ENCODE data around the gene CLASP1.
"Not testable (repeated sequence)": the region's sequence is repeated elsewhere in the genome, so short reads cannot be mapped to it uniquely, and the experiment has no call there.

The CLASP1 gene

DNA sequence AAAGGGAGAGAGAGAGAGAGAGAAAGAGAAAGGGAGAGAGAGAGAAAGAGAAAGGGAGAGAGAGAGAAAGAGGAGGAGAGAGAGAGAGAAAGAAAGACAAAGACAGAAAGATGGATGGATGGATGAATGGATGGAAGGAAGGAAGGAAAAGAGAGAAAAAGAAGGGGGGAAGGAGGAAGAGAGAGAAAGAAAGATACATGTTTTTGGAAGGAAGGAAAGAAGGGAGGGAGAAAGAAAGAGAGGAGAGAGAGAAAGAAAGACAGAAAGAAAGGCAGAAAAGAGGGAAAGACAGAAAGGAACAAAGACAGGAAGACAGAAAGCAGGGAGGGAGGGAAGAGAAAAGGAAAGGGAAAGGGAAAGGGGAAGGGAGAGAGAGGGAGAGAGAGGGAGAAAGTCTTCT lies 67.0 kb downstream of the CLASP1 start:
- DNase-seq (ENCODE audit: low spot score) = no peak

DNA sequence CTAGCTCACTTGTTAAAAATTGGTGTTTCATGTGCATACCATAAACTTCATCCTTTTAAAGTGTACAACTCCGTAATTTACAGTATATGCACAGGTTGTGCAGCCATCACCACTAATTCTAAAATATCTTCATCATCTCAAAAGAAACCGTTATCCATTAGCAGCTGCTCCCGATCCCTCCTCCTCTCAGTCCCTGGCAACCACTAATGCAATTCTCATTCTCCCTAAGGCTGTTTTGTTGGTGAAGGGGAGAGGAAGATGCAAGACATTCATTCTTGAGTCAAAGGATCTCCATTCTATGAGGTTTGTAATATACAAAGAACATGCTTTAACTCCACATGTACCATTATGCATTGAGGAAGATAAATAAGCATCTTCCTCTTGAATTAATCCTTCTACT lies 70.0 kb downstream of the CLASP1 start:
- peak; percentile 66 for DNase-seq (ENCODE audit: low spot score)

DNA sequence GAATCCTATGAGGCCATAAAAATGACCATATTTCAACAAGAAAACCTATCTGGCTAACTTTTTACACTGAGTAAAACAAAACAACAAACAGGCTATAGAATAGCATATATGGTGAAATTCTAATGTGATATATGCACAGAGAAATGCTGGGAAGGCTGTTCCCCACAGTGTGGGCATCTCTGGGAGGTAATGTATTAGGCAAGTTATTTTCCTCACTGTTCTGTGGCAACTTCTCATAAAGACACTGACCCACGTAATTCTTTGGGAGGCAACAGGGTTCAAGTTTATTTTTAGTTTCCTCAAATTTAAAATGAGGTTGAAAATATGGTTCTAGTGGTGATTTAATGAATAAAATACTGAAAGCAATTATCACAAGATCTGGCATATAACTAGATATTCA lies 71.9 kb downstream of the CLASP1 start:
- DNase-seq (ENCODE audit: low spot score) = no peak

DNA sequence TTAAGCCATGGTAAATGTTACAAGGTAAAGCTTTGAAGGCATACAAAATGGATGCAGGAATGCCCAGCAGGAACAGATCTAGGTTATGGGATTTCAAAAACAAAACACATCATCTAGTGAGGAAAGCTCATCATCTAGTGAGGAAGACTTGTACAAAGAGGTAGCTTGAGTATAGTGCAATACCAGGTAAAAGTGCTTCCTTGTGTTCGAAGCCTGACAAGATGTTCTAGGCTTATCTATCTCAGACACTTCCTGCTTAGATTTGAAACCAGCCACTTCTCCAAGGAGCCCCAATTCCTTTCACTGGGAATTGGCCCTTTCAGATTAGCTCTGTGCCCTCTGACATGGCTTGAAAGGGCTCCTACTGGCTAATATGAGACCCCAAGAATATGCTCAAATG lies 73.0 kb downstream of the CLASP1 start:
- no peak for DNase-seq (ENCODE audit: low spot score)

DNA sequence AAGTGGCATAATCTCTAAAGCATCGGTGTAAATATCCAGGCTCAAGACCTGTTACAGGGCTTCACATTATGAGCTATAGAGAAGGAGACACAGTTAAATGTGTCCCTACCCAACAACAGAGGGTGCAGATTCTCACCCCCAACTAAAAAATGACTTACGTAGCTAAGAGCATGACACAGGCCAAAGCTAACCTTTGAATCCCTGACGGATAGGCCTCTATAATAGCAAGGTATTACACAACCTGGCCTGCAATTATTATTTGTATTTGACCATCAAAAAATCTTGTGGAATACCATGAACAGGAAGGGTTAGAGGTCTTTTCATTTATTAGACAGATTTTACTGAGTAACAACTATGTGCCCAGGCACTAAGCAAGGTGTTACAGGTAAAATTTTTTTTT lies 73.5 kb downstream of the CLASP1 start:
- DNase-seq (ENCODE audit: low spot score) = no peak

DNA sequence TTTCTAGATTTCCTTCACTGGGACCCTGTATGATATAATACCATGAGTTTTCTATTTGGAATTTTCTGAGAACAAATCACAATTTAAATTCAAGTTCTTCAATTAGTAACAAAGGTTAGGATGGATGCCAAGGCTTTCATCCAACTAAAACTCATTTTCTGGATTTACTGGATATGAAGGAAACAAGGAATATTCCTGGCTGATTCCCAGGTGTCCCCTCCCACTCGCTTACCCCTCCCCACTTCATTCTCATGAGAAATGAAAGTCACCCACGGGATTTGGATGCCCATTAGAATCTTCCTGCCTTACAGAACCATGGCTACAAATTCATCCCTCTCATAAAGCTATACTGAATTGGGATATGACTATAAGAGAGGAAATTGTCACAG lies 78.6 kb downstream of the CLASP1 start:
- DNase-seq (ENCODE audit: low spot score) = no peak

DNA sequence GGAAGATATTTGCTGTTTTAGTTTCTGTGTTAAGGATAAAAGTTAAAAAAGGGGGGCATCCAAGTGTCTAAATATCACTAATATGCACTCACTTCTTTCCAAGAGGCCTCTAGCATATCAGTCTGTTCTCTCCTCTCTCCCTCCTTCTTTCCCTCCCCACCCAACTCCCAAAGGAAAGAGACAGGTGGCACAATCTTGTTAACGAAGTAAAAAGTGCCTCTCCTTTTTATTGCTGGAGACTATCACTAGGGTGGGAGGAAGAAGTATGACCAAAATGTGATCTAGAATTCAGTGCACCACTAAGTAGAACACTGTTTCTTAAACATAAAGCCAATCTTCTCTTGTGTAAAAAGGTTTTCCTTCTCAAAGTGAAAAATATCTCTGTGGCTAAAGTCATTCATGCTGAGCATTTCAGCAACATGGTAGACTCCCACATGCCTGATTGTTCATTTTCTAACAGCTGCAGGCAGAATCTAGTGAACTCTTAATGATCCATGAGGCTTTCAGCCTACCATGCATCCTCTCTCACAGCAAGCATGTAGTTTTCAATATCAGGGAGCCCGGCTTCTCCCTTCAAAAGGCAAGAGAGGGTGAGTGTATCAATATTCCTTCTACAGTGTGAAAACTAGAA lies 79.1 kb downstream of the CLASP1 start:
- no peak for DNase-seq (ENCODE audit: low spot score)

DNA sequence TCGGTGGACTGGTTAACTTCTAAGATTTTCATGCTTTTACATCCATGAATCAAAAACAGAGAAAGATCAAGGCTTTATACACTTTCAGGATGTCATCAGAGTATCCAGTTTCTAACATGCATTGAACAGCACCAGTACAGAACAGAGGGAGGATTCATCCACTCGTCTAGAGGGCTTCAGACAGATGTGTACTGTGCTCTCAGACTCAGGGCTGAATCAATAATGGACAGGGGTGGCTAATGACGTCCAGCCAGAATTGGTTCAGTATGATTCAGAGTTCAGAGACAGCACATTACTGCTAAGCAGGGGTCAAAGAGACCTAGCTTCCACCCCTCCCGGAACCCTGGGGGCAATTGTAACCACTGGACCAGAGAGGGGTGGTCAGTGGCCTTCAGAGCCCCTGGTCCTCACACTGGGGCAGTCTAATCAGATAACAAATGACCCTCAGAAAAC lies 81.3 kb downstream of the CLASP1 start:
- no peak for DNase-seq (ENCODE audit: low spot score)

DNA sequence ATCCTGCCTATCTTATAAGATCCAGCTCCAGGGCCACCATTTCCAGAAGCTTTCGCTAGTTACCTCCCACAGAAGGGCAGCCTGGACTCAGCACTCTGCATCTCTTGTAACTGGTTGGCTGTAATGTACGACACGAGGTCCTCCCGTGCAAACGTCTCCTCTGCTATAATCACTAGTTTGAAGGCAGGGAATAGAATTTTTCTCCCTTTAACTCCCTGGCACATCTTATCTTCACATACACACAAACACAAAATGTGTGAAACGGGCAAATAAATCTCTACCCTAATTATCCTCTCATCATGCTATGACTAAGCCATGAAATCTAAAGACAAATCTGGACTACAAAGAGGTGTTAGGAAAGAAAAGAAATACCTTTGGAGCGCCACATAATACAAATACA lies 81.8 kb downstream of the CLASP1 start:
- no peak for DNase-seq (ENCODE audit: low spot score)

DNA sequence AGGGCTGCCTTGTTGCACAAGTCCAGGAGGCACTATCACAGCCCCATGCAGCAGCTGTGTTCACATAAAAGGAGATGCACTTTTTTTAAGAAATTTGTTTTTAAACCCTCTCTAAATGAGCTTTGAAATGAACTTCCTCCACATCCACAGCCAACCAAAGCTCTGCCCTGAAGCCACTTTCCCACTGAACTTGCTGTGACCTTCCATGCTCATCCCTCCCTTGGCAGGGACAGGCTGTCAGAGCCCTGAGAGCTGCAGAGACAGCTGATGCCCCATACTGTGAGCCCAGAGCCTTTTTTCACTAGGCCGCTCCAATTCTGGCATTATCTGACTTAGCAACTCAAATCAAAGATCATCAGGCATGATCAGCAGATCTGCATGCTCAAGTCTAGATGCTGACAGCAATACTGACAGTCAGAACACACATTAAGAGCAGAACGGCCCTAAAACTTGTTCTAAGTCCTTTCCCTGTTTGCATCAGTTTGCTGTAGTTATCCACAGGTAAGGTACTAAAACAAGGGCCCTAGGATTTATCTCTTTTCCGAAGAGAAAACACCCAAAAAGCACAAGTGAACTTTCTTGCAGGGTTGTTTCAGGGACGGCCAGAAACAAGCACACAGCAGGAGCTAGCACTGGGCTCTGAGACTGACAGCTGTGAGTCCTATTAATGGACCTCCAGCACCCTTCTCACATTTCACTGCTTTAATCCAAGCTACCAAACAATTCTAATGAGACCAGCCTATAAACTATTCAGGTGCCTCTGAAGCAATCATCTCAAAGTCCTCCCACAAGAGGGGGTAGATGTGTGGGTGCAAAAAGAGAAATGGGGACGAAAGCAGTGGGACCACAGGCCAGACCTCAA lies 83.6 kb downstream of the CLASP1 start:
- no peak for DNase-seq (ENCODE audit: low spot score)

DNA sequence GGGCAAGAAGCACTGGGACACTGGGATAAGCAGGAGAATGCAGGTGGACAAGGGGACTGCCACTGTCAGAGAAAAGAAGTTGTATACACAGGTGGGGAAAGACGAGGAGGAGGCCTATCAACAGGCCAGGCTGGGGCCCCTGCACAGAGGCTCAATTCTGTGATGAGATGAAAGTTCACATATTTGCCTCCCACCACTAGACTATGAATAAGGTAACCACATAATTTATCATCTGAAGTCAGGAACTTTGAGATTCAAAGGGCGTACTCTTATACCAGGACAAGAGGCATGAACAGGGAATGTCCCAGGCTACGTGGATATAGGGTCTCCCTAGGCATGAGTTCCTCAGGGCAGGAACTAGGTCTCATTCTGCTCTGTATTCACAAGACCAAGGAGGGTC lies 84.4 kb downstream of the CLASP1 start:
- no peak for DNase-seq (ENCODE audit: low spot score)

DNA sequence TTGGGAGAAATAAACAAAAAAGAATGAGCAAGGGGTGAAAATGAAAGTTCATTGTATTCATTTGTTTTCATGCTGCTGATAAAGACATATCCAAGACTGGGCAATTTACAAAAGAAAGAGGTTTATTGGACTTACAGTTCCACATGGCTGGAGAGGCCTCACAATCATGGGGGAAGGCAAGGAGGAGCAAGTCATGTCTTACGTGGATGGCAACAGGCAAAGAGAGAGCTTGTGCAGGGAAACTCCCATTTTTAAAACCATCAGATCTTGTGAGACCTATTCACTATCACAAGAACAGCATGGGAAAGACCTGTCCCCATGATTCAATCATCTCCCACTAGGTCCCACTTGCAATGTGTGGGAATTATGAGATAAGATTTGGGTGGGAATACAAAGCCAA lies 85.5 kb downstream of the CLASP1 start:
- not testable (repeated sequence) for DNase-seq (ENCODE audit: low spot score)

DNA sequence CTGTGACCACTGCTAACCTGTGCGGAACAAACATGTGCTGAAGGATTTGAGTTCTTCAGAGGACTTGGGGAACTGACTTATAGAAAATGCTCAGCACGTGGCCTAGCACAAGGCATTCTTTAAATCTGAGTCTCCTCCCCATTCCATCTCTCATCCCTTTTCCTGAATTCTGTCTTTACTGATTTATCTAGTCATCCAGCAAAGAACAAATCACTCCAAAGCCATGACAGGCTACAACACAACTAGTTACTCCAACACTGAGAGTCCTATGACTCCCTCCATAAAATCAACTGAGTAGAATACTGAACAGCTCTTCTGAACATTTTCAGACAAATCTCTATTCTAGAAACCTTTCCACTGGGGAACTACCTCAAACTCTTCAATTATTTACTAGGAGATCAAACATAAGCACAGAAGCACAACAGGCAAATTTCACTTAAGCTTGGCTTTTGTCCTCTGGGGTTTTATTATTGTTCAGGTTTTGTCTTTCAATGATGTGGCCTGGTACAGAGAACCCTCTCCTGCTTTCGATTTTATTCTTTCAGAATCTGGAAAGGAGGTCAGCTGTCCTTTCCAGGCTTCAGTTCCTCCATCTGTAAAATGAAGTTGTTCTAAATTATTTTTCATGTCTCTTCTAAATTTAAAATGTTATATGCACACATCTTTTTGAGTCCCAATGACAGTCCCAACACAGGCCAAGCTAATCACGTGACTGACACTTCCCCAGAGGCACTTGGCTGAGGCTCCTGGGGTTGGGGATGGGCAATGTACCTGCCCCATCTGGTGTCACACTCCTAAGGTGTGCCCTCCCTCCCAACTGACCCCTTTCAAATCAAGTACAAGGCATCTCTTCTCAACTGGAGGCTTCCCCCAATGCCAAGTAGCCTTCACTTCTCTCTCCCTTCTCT lies 86.7 kb downstream of the CLASP1 start:
- DNase-seq (ENCODE audit: low spot score) = no peak

DNA sequence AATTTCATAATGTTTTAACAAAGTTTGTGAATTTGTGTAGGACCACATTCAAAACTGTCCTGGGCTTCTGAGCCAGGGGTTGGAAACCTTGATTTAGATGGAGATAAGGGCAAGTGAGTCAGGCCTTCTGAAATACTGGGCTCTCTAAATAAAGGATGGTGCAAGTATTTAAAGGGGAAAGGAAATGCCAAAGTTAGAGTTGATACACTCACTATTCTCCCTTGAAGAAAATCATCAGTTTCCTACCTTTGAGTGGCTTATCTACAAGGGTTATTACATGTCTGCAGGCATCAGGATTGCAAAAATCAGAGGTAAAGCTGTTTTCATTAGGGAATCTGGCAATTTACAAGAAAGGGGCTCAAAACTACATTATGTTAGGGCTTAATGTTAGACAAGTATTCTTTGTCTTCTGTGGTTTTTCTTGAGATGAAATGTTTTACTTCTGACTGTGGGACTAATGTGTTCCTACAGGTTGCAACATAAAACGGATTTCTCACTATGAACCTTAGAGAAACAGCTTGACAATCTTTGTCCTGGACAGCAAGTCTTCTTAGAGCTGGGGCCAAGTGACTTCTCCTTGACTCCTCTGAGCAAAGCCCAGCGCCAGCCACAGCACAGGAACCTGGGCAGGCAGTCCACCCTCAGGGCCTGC lies 87.5 kb downstream of the CLASP1 start:
- DNase-seq (ENCODE audit: low spot score) = no peak

DNA sequence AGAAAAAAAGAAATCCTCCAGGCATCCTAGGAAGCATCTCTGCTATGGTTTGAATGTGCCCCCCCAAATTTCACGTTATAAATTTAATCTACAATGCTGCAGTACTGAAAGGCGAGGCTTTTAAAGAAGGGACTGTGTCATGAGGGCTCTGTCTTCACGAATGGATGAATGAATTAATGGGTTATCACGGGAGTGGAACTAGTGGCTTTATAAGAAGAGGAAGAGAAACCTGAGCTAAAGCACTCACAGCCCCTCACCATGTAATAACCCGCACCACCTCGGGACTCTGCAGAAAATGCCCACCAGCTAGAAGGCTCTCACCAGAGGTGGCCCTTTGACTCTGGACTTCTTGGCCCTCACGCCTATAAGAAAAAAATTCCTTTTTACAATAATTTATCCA lies 90.9 kb downstream of the CLASP1 start:
- DNase-seq (ENCODE audit: low spot score) = no peak

DNA sequence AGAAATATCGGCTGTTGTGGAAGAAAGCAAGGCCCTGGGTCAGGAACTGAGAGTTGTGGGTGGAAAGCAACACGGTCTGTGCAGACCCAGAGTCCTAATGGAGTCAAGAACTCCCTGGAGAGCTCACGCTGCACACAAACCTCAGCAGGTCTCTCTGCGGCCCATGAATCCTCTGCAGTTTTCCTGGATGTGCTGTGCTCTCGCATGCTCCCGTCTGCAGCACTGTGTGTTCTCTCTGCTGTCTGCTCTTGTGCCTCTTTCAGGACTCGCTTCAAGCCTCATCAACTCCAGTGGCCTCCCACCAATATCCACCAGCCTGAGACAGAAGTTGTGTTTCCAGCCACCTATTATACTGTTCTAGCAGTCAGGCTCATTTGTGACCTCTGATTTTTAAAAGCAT lies 94.3 kb downstream of the CLASP1 start:
- peak; percentile 22 for DNase-seq (ENCODE audit: low spot score)

DNA sequence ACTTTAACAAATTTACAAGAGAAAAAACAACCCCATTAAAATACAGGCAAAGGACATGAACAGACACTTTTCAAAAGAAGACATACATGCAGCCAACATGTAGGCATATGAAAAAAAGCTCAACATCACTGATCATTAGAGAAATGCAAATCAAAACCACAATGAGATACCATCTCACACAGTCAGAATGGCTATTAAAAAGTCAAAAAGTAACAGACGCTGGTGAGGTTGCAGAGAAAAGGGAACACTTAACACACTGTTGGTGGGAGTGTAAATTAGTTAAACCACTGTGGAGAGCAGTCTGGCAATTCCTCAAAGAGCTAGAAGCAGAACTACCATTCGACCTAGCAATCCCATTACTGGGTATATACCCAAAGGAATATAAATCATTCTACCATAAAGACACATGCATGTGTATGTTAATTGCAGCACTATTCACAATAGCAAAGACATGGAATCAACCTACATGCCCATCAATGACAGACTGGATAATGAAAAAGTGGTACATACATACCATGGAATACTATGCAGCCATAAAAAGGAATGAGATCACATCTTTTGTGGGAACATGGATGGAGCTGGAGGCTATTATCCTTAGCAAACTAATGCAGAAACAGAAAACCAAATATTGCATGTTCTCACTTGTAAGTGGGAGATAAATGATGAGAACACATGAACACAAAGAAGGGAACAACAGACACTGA lies 96.6 kb downstream of the CLASP1 start:
- not testable (repeated sequence) for DNase-seq (ENCODE audit: low spot score)

DNA sequence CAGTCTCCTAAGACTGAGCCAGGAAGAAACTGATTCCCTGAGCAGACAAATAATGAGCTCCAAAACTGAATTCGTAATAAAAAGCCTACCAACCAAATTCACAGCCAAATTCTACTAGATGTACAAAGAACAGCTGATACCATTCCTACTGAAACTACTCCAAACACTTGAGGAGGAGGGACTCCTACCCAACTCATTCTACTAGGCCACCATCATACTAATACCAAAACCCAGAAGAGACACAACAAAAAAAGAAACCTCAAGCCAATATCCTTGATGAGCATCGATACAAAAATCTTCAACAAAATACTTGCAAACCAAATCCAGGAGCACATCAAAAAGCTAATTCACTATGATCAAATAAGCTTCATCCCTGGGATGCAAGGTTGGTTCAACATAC lies 98.6 kb downstream of the CLASP1 start:
- DNase-seq (ENCODE audit: low spot score) = no peak

DNA sequence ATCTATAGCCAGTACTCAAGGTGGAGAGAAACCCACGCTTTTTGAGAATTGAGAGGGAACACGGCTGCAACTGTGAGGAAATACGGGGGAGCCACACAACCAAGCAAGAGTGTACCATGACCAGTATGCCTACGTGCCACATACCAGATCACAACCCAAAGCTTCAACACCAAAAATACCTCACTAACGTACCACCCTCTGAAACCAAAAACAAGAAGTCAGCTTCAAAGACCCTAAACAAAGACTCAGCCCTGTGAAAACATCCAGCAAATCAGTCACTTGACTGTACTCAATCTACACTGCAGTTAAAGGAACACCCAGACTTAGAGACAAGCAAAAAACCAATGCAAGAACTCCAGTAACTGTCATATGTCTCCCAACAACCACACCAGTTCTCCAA lies 101.6 kb downstream of the CLASP1 start:
- no peak for DNase-seq (ENCODE audit: low spot score)

DNA sequence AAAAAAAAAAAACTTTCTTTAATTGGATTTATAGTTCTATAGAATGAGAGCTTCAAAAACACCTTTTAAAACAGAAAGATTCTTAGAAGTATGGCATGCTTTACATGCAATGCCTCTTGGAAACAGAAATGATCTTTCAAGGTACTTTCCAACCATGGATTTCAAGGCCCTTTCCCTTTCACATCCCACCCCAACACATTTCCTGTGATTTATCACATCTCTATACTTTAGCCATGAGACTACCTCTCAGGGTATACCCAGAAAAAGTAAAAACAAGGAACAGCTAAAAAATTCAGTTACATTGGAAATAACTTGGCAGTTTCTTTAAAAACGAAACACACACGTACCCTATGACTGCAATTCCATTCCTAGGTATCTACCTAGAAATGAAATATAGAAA lies 103.3 kb downstream of the CLASP1 start:
- DNase-seq (ENCODE audit: low spot score) = no peak

DNA sequence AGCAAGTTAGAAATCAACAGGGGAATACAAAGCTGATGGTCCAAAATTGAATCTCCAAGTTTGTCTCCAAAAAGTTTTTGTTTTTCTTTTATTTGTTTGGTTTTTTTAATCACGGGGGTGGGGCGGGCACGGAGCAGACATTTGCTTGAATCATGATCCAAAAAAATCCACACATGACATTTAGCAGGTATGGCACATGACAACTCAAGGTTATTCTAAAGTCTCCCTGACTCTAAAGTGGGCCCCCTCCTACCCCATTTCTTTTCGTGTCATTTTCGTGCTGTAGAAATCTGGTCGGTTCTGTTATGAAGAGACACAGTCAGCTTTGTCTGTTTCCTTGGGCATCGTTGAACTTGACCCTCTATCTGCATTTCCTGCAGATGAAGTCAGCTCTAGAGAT lies 104.0 kb downstream of the CLASP1 start:
- no peak for DNase-seq (ENCODE audit: low spot score)

All from SK-N-DZ (cell line).